H9 (cell line): ENCODE measurements around the gene TREML1. TPM values are rescaled to one million over a fixed set of nuclear protein-coding genes. Genes with fewer than 3 reads are reported as not detected.
A peak's percentile ranks its signal among the peaks of the same experiment; 100 is the strongest.

Source experiments
- DNase-seq: peaks from one replicate; pipeline ENCODE4 v3.0.0-alpha.2; 2017
- H2AFZ ChIP-seq: one replicate; pipeline ENCODE4 v1.6.1; 2013; ENCODE audit warnings: mild to moderate bottlenecking, low read length, control low read depth, moderate library complexity
- H2AK5ac ChIP-seq: 2 replicates; pipeline ENCODE4 v1.6.1; 2013; ENCODE audit warnings: low read length, control low read depth, mixed read lengths; ENCODE audit not compliant: insufficient read length
- H2BK120ac ChIP-seq: one replicate; pipeline ENCODE4 v1.6.1; 2013; ENCODE audit warnings: low read depth, mild to moderate bottlenecking, low read length, control low read depth, inconsistent platforms; ENCODE audit not compliant: poor library complexity, severe bottlenecking
- H2BK12ac ChIP-seq: 2 replicates; pipeline ENCODE4 v1.6.1; 2013; ENCODE audit warnings: low read length, control low read depth, mixed read lengths, low read depth; ENCODE audit not compliant: insufficient read length
- H2BK15ac ChIP-seq: 2 replicates; pipeline ENCODE4 v1.6.1; 2013; ENCODE audit warnings: low read depth, low read length, control low read depth
- H2BK20ac ChIP-seq: one replicate; pipeline ENCODE4 v1.6.1; 2013; ENCODE audit warnings: low read depth, mild to moderate bottlenecking, low read length, control low read depth, inconsistent platforms; ENCODE audit not compliant: poor library complexity, severe bottlenecking
- H2BK5ac ChIP-seq: 2 replicates; pipeline ENCODE4 v1.6.1; 2013; ENCODE audit warnings: low read length, control low read depth, mixed read lengths; ENCODE audit not compliant: insufficient read length
- H3K14ac ChIP-seq: 2 replicates; pipeline ENCODE4 v1.6.1; 2013; ENCODE audit warnings: low read length, control low read depth; ENCODE audit not compliant: insufficient read depth
- H3K18ac ChIP-seq: 2 replicates; pipeline ENCODE4 v1.6.1; 2013; ENCODE audit warnings: low read depth, mild to moderate bottlenecking, mixed read lengths, low read length, control low read depth; ENCODE audit not compliant: insufficient read length
- H3K23ac ChIP-seq: 2 replicates; pipeline ENCODE4 v1.6.1; 2013; ENCODE audit warnings: low read length, control low read depth, mixed read lengths, low read depth; ENCODE audit not compliant: insufficient read length
- H3K23me2 ChIP-seq: 2 replicates; pipeline ENCODE4 v1.6.1; 2013; ENCODE audit warnings: low read depth, mild to moderate bottlenecking, mixed read lengths, low read length, control low read depth; ENCODE audit not compliant: insufficient read length, poor library complexity, severe bottlenecking
- H3K27ac ChIP-seq: 2 replicates; pipeline ENCODE4 v1.5.1; 2013; ENCODE audit warnings: low read length, control low read depth, mixed read lengths, low read depth; ENCODE audit not compliant: insufficient read length
- H3K27me3 ChIP-seq: 2 replicates; pipeline ENCODE4 v1.6.1; 2013; ENCODE audit warnings: low read length, control low read depth, inconsistent platforms; ENCODE audit not compliant: insufficient read depth
- H3K4ac ChIP-seq: 2 replicates; pipeline ENCODE4 v1.6.1; 2013; ENCODE audit warnings: low read depth, mild to moderate bottlenecking, control low read depth, inconsistent platforms, low read length, moderate library complexity
- H3K4me1 ChIP-seq: 2 replicates; pipeline ENCODE4 v1.6.1; 2013; ENCODE audit warnings: low read length, control low read depth, inconsistent platforms; ENCODE audit not compliant: insufficient read depth
- H3K4me2 ChIP-seq: 2 replicates; pipeline ENCODE4 v1.6.1; 2013; ENCODE audit warnings: low read length, control low read depth, mixed read lengths; ENCODE audit not compliant: insufficient read length, insufficient read depth
- H3K56ac ChIP-seq: 2 replicates; pipeline ENCODE4 v1.6.1; 2013; ENCODE audit warnings: low read depth, mild to moderate bottlenecking, mixed read lengths, low read length, control low read depth; ENCODE audit not compliant: insufficient read length
- H3K79me1 ChIP-seq: 2 replicates; pipeline ENCODE4 v1.6.1; 2013; ENCODE audit warnings: low read depth, mild to moderate bottlenecking, moderate library complexity, low read length, control low read depth, inconsistent platforms; ENCODE audit not compliant: insufficient read depth, poor library complexity, severe bottlenecking
- H3K79me2 ChIP-seq: 2 replicates; pipeline ENCODE4 v1.6.1; 2013; ENCODE audit warnings: low read length, control low read depth, inconsistent platforms; ENCODE audit not compliant: insufficient read depth
- H3K9ac ChIP-seq: 2 replicates; pipeline ENCODE4 v1.6.1; 2013; ENCODE audit warnings: low read length, control low read depth, mixed read lengths; ENCODE audit not compliant: insufficient read length; ENCODE audit errors: extremely low read depth
- H3K9me3 ChIP-seq: one replicate; pipeline ENCODE4 v1.6.1; 2013; ENCODE audit warnings: low read depth, low read length, inconsistent platforms; ENCODE audit not compliant: control insufficient read depth
- H3T11ph ChIP-seq: one replicate; pipeline ENCODE4 v1.6.1; 2013; ENCODE audit warnings: mild to moderate bottlenecking, low read length, control low read depth, inconsistent platforms
- H4K20me1 ChIP-seq: one replicate; pipeline ENCODE4 v1.6.1; 2013; ENCODE audit not compliant: control insufficient read depth, insufficient read length, insufficient read depth
- H4K5ac ChIP-seq: 2 replicates; pipeline ENCODE4 v1.6.1; 2013; ENCODE audit warnings: low read depth, mild to moderate bottlenecking, mixed read lengths, low read length, control low read depth; ENCODE audit not compliant: insufficient read length
- H4K8ac ChIP-seq: replicated peaks from 2 replicates; pipeline ENCODE4 v1.6.1; 2013; ENCODE audit warnings: low read length, control low read depth, mixed read lengths, low read depth; ENCODE audit not compliant: insufficient read length
- H4K91ac ChIP-seq: 2 replicates; pipeline ENCODE4 v1.6.1; 2013; ENCODE audit warnings: low read depth, mild to moderate bottlenecking, moderate library complexity, mixed read lengths, low read length, control low read depth; ENCODE audit not compliant: insufficient read length
- H3K27ac Mint-ChIP-seq, 3 experiments: 2 replicates in 2 of 3; 3 replicates in 1 of 3; pipeline ENCODE4 v1.8.0; 2020 to 2021; ENCODE audit warnings: mixed read lengths in 3 of 3, mild to moderate bottlenecking in 1 of 3, moderate library complexity in 1 of 3
- H3K27me3 Mint-ChIP-seq: 2 replicates; pipeline ENCODE4 v1.8.0; 2021; ENCODE audit warnings: low read depth, mild to moderate bottlenecking, moderate library complexity, mixed read lengths
- H3K36me3 Mint-ChIP-seq, 3 experiments: 2 replicates in 2 of 3; 3 replicates in 1 of 3; pipeline ENCODE4 v1.8.0; 2020 to 2021; ENCODE audit warnings: low read depth in 3 of 3, mixed read lengths in 3 of 3; ENCODE audit not compliant: insufficient read depth in 1 of 3
- H3K4me1 Mint-ChIP-seq, 2 experiments: 2 replicates each; pipeline ENCODE4 v1.8.0; 2020; ENCODE audit warnings: mixed read lengths in 2 of 2
- H3K4me3 Mint-ChIP-seq, 2 experiments: 2 replicates in 1 of 2; 3 replicates in 1 of 2; pipeline ENCODE4 v1.8.0; 2020 to 2021; ENCODE audit warnings: mild to moderate bottlenecking in 2 of 2, mixed read lengths in 2 of 2, moderate library complexity in 1 of 2
- H3K9me3 Mint-ChIP-seq, 2 experiments: 2 replicates in 1 of 2; 3 replicates in 1 of 2; pipeline ENCODE4 v1.8.0; 2020; ENCODE audit warnings: mild to moderate bottlenecking in 2 of 2, mixed read lengths in 2 of 2, moderate library complexity in 1 of 2
- CTCF ChIP-seq: fragments of 200-600 bp; sonication (generic); conservative IDR thresholded peaks from 3 replicates; pipeline ENCODE4 v1.8.0; 2021; ENCODE audit warnings: antibody characterized with exemption, mild to moderate bottlenecking
- WGBS: extraction: QIAGEN DNeasy Blood & Tissue Kit; methylation state at CpG from one replicate; pipeline ENCODE4 v1.1.7; 2013; ENCODE audit warnings: missing lambda C conversion rate, low lambda C conversion rate, mixed read lengths; ENCODE audit not compliant: insufficient read length; ENCODE audit errors: extremely low coverage; 5-methylcytosine and 5-hydroxymethylcytosine counted together
- total RNA-seq: library from RNA; stranded (reverse); gene quantifications from 2 replicates; pipeline ENCODE4 v1.2.1, GENCODE V29; 2021

TREML1 gene
- total RNA-seq, 1 experiment from 2014 or later = not detected

- H3K27ac Mint-ChIP-seq = no peak overlapping the region
- no peaks in the 10 kb centered on the region for H3K79me2 ChIP-seq
- H2BK20ac ChIP-seq = no peak overlapping the region
- no peaks in the 10 kb centered on the region for H3K4me1 ChIP-seq
- H3K27me3 ChIP-seq = no peaks in the 10 kb centered on the region
- WGBS = no CpG with 5 or more reads among the region's 3 CpGs
- no peak overlapping the region for H3K9ac ChIP-seq
- H2BK5ac ChIP-seq = no peak overlapping the region
- H3K27ac ChIP-seq = no peak overlapping the region
- no peak overlapping the region for H3T11ph ChIP-seq
- DNase-seq = no peak
- no peak overlapping the region for H3K23ac ChIP-seq
- H3K27me3 Mint-ChIP-seq = peaks cover 18% of the 10 kb centered on the region
- no peak overlapping the region for H3K4me3 Mint-ChIP-seq
- no peak overlapping the region for H3K14ac ChIP-seq
- H2AFZ ChIP-seq = no peak overlapping the region
- no peak overlapping the region for H4K8ac ChIP-seq
- H3K18ac ChIP-seq = no peak overlapping the region
- H3K23me2 ChIP-seq = no peaks in the 10 kb centered on the region
- no peak overlapping the region for H2BK12ac ChIP-seq
- no peak overlapping the region for H3K4me2 ChIP-seq
- H3K79me1 ChIP-seq = no peaks in the 10 kb centered on the region
- H4K20me1 ChIP-seq = no peaks in the 10 kb centered on the region
- H3K56ac ChIP-seq = no peak overlapping the region
- peak; percentile 38; the same call in 1 of the 3 replicates for TF ChIP-seq CTCF
- H4K5ac ChIP-seq = no peak overlapping the region
- H3K9me3 Mint-ChIP-seq = peaks cover 14 to 15% of the 10 kb centered on the region in 2 experiments
- no peak overlapping the region for H2BK120ac ChIP-seq
- no peak overlapping the region for H3K4ac ChIP-seq
- no peaks in the 10 kb centered on the region for H3K4me1 Mint-ChIP-seq
- H2AK5ac ChIP-seq = no peak overlapping the region
- H3K36me3 Mint-ChIP-seq = peaks cover 6 to 15% (median 11%) of the 10 kb centered on the region in 3 experiments
- no peak overlapping the region for H4K91ac ChIP-seq
- peaks cover 10% of the 10 kb centered on the region for H3K9me3 ChIP-seq
- no peak overlapping the region for H2BK15ac ChIP-seq
Observed at GRCh38 chr6:41190791-41191190, 36.6 kb upstream of the TREML1 start.
